ENCODE measurements around the gene FAM9C. TPM values are rescaled to one million over a fixed set of nuclear protein-coding genes. Genes with fewer than 3 reads are reported as not detected.
A peak's percentile ranks its signal among the peaks of the same experiment; 100 is the strongest.

FAM9C gene
- total and polyA plus RNA-seq, 2 donors (not counting 1 experiment from before 2014, with no cell fraction given), result not detected

- Histone ChIP-seq H3K36me3 (replicated peaks in 1 of 2; ENCODE audit: control extremely low read depth in 1 of 2, control insufficient read depth in 1 of 2, extremely low read depth in 1 of 2, insufficient read depth in 2 of 2, low read length in 1 of 2) (no peaks in the 10 kb centered on the region), H3K27me3 (replicated peaks in 1 of 4; ENCODE audit: control extremely low read depth in 1 of 4, control insufficient read depth in 3 of 4, insufficient read depth in 4 of 4, low read length in 3 of 4) (peaks cover 0 to 5% (median 0%) of the 10 kb centered on the region in 4 experiments), H3K9ac (ENCODE audit: low read length) (no peak overlapping the region), H3K79me2 (ENCODE audit: control insufficient read depth, insufficient read depth, low read length) (peaks cover 4% of the 10 kb centered on the region), H2AFZ (ENCODE audit: insufficient read depth, low read depth, low read length, poor library complexity, severe bottlenecking) (no peak overlapping the region), H3K27ac (ENCODE audit: low read length in 2 of 2) (peak overlapping the region in 1 of 2 donors; percentile 23), H3K4me3 (ENCODE audit: control extremely low read depth in 1 of 5, extremely low read depth in 1 of 5, insufficient read depth in 1 of 5, low read depth in 2 of 5, low read length in 4 of 5) (peak overlapping the region in 1 of 5 experiments; percentile 2), H4K20me1 (ENCODE audit: control insufficient read depth, insufficient read depth, low read length, poor library complexity, severe bottlenecking) (no peaks in the 10 kb centered on the region), H3K4me2 (replicated peaks; ENCODE audit: low read depth, low read length, poor library complexity, severe bottlenecking) (peak overlapping the region; percentile 69), H3K4me1 (ENCODE audit: control insufficient read depth in 2 of 2, insufficient read depth in 2 of 2, low read length in 2 of 2) (peaks cover 66 to 73% of the 10 kb centered on the region in 2 donors), H3K9me3 (ENCODE audit: control extremely low read depth in 1 of 3, control insufficient read depth in 2 of 3, insufficient read depth in 1 of 3, low read length in 2 of 3) (no peaks in the 10 kb centered on the region)
- peak; percentile 58 for ATAC-seq (ENCODE audit: low read depth)
- H3K4me1 Mint-ChIP-seq, result peaks cover 71% of the 10 kb centered on the region
- peak overlapping the region; percentile 89 for H3K27ac Mint-ChIP-seq
- no peaks in the 10 kb centered on the region for H3K27me3 Mint-ChIP-seq
- H3K9me3 Mint-ChIP-seq (ENCODE audit: insufficient read depth), result no peaks in the 10 kb centered on the region
- no CpG with 5 or more reads among the region's 2 CpGs for WGBS (ENCODE audit: insufficient coverage)
- intact Hi-C loops (cut with micrococcal nuclease), result no loop called here
- ChIA-PET POLR2A (interaction anchor here (0.6 to 1.4 kb wide), 5 partner anchors 9 to 52 kb away, joined by 3 to 8 read pairs (median 4); no protein-coding TSS in a partner anchor), CTCF (interaction anchor here (1.1 to 3.8 kb wide), 5 partner anchors 29 to 84 kb away, joined by 4 to 14 read pairs (median 5); no protein-coding TSS in a partner anchor)
- TF ChIP-seq CTCF (IDR thresholded peaks at IDR 0.05) (no peak), EZH2 (IDR thresholded peaks at IDR 0.05; ENCODE audit: borderline replicate concordance, insufficient read depth, low read depth, low read length, poor library complexity, severe bottlenecking) (no peak)
- H3K4me3 Mint-ChIP-seq, result peak overlapping the region; percentile 73
- DNase-seq, result peak; percentile 39
These were observed 36.3 kb downstream of the FAM9C start for GRCh38 chrX:13008189-13008533.

GRCh38 chrX:13007519-13008188 is 36.8 kb downstream of the FAM9C start:
- DNase-seq (no peak), ATAC-seq (ENCODE audit: low read depth) (no peak)
- Histone ChIP-seq H3K4me2 (replicated peaks; ENCODE audit: low read depth, low read length, poor library complexity, severe bottlenecking) (peak overlapping the region; percentile 69), H3K36me3 (replicated peaks in 1 of 2; ENCODE audit: control extremely low read depth in 1 of 2, control insufficient read depth in 1 of 2, extremely low read depth in 1 of 2, insufficient read depth in 2 of 2, low read length in 1 of 2) (no peaks in the 10 kb centered on the region), H2AFZ (ENCODE audit: insufficient read depth, low read depth, low read length, poor library complexity, severe bottlenecking) (no peak overlapping the region), H3K9me3 (ENCODE audit: control extremely low read depth in 1 of 3, control insufficient read depth in 2 of 3, insufficient read depth in 1 of 3, low read length in 2 of 3) (no peaks in the 10 kb centered on the region), H3K9ac (ENCODE audit: low read length) (no peak overlapping the region), H3K4me3 (ENCODE audit: control extremely low read depth in 1 of 5, extremely low read depth in 1 of 5, insufficient read depth in 1 of 5, low read depth in 2 of 5, low read length in 4 of 5) (no peak overlapping the region), H3K79me2 (ENCODE audit: control insufficient read depth, insufficient read depth, low read length) (peaks cover 4% of the 10 kb centered on the region), H3K27me3 (replicated peaks in 1 of 4; ENCODE audit: control extremely low read depth in 1 of 4, control insufficient read depth in 3 of 4, insufficient read depth in 4 of 4, low read length in 3 of 4) (peaks cover 0 to 5% (median 0%) of the 10 kb centered on the region in 4 experiments), H4K20me1 (ENCODE audit: control insufficient read depth, insufficient read depth, low read length, poor library complexity, severe bottlenecking) (no peaks in the 10 kb centered on the region), H3K4me1 (ENCODE audit: control insufficient read depth in 2 of 2, insufficient read depth in 2 of 2, low read length in 2 of 2) (peaks cover 68 to 75% of the 10 kb centered on the region in 2 donors), H3K27ac (ENCODE audit: low read length in 2 of 2) (no peak overlapping the region)
- CTCF ChIA-PET, result interaction anchor here (1.1 to 3.8 kb wide), 5 partner anchors 29 to 85 kb away, joined by 4 to 14 read pairs (median 5); no protein-coding TSS in a partner anchor
- H3K9me3 Mint-ChIP-seq (ENCODE audit: insufficient read depth), result no peaks in the 10 kb centered on the region
- no peak for TF ChIP-seq CTCF (IDR thresholded peaks at IDR 0.05)
- H3K4me3 Mint-ChIP-seq, result peak overlapping the region; percentile 73
- intact Hi-C loops (cut with micrococcal nuclease), result no loop called here
- no peaks in the 10 kb centered on the region for H3K27me3 Mint-ChIP-seq
- POLR2A ChIA-PET, result interaction anchor here (0.6 to 1.4 kb wide), 5 partner anchors 10 to 51 kb away, joined by 3 to 8 read pairs (median 4); no protein-coding TSS in a partner anchor
- WGBS (ENCODE audit: insufficient coverage), result no CpG with 5 or more reads among the region's 2 CpGs
- H3K27ac Mint-ChIP-seq, result peak overlapping the region; percentile 89
- H3K4me1 Mint-ChIP-seq, result peaks cover 69% of the 10 kb centered on the region

Measured in B cell (primary cell).